HepG2 (cell line): ENCODE measurements around the gene MOGAT3. TPM values are rescaled to one million over a fixed set of nuclear protein-coding genes. Genes with fewer than 3 reads are reported as not detected.
A peak's percentile ranks its signal among the peaks of the same experiment; 100 is the strongest.

Source experiments
- ATF6 ChIP-seq: sonication (generic); formaldehyde crosslinking; conservative IDR thresholded peaks from 2 replicates; pipeline ENCODE4 v1.4.0; 2020; ENCODE audit warnings: missing genetic modification reagents
- CCDC6 ChIP-seq: sonication (generic); formaldehyde crosslinking; IDR thresholded peaks from 2 replicates; pipeline ENCODE4 v1.8.1; 2022; ENCODE audit warnings: mild to moderate bottlenecking, missing genetic modification reagents, moderate library complexity
- FOXM1 ChIP-seq: sonication (generic); formaldehyde crosslinking; IDR thresholded peaks from 2 replicates; pipeline ENCODE4 v1.5.0; 2020; ENCODE audit warnings: missing genetic modification reagents
- HOXA5 ChIP-seq: sonication (generic); formaldehyde crosslinking; IDR thresholded peaks from 2 replicates; pipeline ENCODE4 v1.4.0; 2020; ENCODE audit warnings: missing genetic modification reagents
- NR2F6 ChIP-seq, 2 experiments: IDR thresholded peaks; 2 replicates each; pipeline ENCODE4 v1.6.1; 2016; ENCODE audit warnings: antibody characterized with exemption in 1 of 2, mild to moderate bottlenecking in 1 of 2
- PBX2 ChIP-seq: IDR thresholded peaks from 2 replicates; pipeline ENCODE4 v1.6.1; 2016; ENCODE audit warnings: control low read depth
- RAD51 ChIP-seq: fragments of 450-650 bp; IDR thresholded peaks from 2 replicates; pipeline ENCODE4 v1.6.1; 2016; ENCODE audit warnings: borderline replicate concordance
- RBM39 ChIP-seq: fragments of 200-400 bp; formaldehyde crosslinking; IDR thresholded peaks from one replicate; pipeline ENCODE4 v1.6.1; 2018; ENCODE audit warnings: antibody characterized with exemption, mild to moderate bottlenecking, low read depth, low read length; ENCODE audit not compliant: poor library complexity, severe bottlenecking
- RCOR2 ChIP-seq: IDR thresholded peaks from 2 replicates; pipeline ENCODE4 v1.6.1; 2016; ENCODE audit warnings: missing biosample characterization, missing genetic modification reagents
- SNAPC5 ChIP-seq: sonication (generic); formaldehyde crosslinking; IDR thresholded peaks from 2 replicates; pipeline ENCODE4 v1.8.1; 2023; ENCODE audit warnings: mild to moderate bottlenecking, missing genetic modification reagents, borderline replicate concordance
- SP1 ChIP-seq, 2 experiments: fragments of 450-650 bp in 1 of 2; sonication (generic) in 1 of 2; formaldehyde crosslinking in 1 of 2; IDR thresholded peaks; 2 replicates each; pipeline versions ENCODE4 v1.4.0 to v1.6.1; 2016 to 2020; ENCODE audit warnings: missing genetic modification reagents in 1 of 2
- TEAD2 ChIP-seq: sonication (generic); formaldehyde crosslinking; IDR thresholded peaks from 2 replicates; pipeline ENCODE4 v1.9.0; 2021; ENCODE audit warnings: missing genetic modification reagents
- THAP11 ChIP-seq: IDR thresholded peaks from 2 replicates; pipeline ENCODE4 v1.6.1; 2016; ENCODE audit warnings: missing biosample characterization, missing genetic modification reagents
- ZEB1 ChIP-seq: IDR thresholded peaks from 2 replicates; pipeline ENCODE4 v1.6.1; 2012; ENCODE audit warnings: mild to moderate bottlenecking, low read depth, inconsistent platforms; ENCODE audit not compliant: insufficient replicate concordance
- ZKSCAN1 ChIP-seq: fragments of 150-350 bp; IDR thresholded peaks from 2 replicates; pipeline ENCODE4 v1.6.1; 2014; ENCODE audit warnings: low read length
- ZNF496 ChIP-seq: sonication (generic); formaldehyde crosslinking; IDR thresholded peaks from 2 replicates; pipeline ENCODE4 v1.8.1; 2023; ENCODE audit warnings: mild to moderate bottlenecking, moderate library complexity, missing genetic modification reagents; ENCODE audit not compliant: insufficient replicate concordance
- polyA plus RNA-seq, 8 experiments: library from polyadenylated mRNA; depleted of rRNA in 3 of 8; stranded (reverse) in 7 of 8; unstranded in 1 of 8; fragments of >200 nt; fragmentation: Illumina TruSeq in 4 of 8; extraction: Trizol in 4 of 8; gene quantifications; 2 replicates each; pipeline versions ENCODE4 v1.2.1 to v1.2.3, GENCODE V29; 2011 to 2016; ENCODE audit warnings: low read depth in 4 of 8, missing spikeins in 1 of 8, mixed read lengths in 1 of 8; ENCODE audit not compliant: insufficient read depth in 1 of 8
- total RNA-seq, 5 experiments: library from RNA; depleted of rRNA; stranded (reverse); fragments of >200 nt; fragmentation: Illumina TruSeq; extraction: Trizol; gene quantifications; 2 replicates each; pipeline ENCODE4 v1.2.3, GENCODE V29; 2016; ENCODE audit warnings: low read depth in 1 of 5
- TF ChIP-seq, protein P1 (sequence below): sonication (generic); formaldehyde crosslinking; IDR thresholded peaks from 2 replicates; pipeline ENCODE4 v1.4.0; 2020; ENCODE audit warnings: missing genetic modification reagents
- TF ChIP-seq, protein P2 (sequence below): IDR thresholded peaks from 2 replicates; pipeline ENCODE4 v1.6.1; 2016; ENCODE audit warnings: low read depth, borderline replicate concordance

MOGAT3 gene
- total and polyA plus RNA-seq, 2 of the 13 experiments (the other 11 are each of a cell fraction or from before 2014, with no cell fraction given) = 22.5 to 30.5 TPM

DNA sequence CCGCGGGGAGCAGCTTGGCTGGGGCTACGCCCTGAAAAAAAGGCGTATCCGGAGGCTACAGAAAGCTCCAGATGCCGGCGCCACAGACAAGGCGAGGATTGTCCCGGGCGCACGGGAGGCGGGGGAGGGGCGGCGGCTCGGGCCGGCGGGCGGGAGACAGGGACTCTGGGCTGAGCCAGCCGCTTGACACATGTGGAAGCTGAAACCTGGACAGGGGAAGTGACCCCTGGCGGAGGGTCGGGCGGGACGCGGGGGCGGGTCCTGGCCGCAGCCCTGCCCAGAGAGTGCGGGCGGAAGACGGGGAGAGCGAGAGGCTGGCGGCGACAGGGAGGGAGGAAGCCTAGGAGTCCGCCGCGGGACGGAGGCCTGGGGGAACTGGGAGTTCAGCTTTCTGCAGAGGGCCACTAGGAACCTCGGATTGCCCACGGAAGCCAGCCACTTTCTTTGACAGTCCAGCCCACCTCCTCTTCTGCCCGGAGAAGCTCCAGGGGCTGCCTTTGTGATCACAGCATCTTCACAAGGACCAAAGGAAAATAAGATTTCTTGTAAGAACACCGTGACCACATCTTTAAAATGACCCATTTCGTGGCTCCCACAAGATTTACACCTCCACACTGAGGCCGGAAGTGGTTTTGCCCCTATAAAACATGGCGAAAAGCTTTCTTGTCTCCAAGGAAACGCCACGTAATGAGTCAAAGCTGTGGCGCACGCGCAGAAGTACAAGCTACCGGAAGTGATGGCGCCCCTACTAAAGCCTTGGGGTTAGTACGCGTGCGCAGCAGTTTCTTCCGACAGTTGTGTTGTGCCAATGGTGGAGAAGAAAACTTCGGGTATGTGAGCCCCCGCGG is 16.8 kb upstream of the MOGAT3 start, which contains the start of the genes PLOD3 and ZNHIT1 (continued):
- TF ChIP-seq, protein P1, sequence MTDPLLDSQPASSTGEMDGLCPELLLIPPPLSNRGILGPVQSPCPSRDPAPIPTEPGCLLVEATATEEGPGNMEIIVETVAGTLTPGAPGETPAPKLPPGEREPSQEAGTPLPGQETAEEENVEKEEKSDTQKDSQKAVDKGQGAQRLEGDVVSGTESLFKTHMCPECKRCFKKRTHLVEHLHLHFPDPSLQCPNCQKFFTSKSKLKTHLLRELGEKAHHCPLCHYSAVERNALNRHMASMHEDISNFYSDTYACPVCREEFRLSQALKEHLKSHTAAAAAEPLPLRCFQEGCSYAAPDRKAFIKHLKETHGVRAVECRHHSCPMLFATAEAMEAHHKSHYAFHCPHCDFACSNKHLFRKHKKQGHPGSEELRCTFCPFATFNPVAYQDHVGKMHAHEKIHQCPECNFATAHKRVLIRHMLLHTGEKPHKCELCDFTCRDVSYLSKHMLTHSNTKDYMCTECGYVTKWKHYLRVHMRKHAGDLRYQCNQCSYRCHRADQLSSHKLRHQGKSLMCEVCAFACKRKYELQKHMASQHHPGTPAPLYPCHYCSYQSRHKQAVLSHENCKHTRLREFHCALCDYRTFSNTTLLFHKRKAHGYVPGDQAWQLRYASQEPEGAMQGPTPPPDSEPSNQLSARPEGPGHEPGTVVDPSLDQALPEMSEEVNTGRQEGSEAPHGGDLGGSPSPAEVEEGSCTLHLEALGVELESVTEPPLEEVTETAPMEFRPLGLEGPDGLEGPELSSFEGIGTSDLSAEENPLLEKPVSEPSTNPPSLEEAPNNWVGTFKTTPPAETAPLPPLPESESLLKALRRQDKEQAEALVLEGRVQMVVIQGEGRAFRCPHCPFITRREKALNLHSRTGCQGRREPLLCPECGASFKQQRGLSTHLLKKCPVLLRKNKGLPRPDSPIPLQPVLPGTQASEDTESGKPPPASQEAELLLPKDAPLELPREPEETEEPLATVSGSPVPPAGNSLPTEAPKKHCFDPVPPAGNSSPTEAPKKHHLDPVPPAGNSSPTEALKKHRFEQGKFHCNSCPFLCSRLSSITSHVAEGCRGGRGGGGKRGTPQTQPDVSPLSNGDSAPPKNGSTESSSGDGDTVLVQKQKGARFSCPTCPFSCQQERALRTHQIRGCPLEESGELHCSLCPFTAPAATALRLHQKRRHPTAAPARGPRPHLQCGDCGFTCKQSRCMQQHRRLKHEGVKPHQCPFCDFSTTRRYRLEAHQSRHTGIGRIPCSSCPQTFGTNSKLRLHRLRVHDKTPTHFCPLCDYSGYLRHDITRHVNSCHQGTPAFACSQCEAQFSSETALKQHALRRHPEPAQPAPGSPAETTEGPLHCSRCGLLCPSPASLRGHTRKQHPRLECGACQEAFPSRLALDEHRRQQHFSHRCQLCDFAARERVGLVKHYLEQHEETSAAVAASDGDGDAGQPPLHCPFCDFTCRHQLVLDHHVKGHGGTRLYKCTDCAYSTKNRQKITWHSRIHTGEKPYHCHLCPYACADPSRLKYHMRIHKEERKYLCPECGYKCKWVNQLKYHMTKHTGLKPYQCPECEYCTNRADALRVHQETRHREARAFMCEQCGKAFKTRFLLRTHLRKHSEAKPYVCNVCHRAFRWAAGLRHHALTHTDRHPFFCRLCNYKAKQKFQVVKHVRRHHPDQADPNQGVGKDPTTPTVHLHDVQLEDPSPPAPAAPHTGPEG = peak; percentile 48
- TF ChIP-seq PBX2 (CRISPR knock-in tag) (no peak), RBM39 (peak; percentile 75), FOXM1 (CRISPR knock-in tag) (no peak), ATF6 (no peak), ZEB1 (peak; percentile 22), TEAD2 (no peak), RAD51 (no peak), RCOR2 (CRISPR knock-in tag) (no peak), SP1 (IDR thresholded peaks at IDR 0.05) (no peak), SP1 (CRISPR knock-in tag; IDR thresholded peaks at IDR 0.05) (peak; percentile 71), THAP11 (peak; percentile 81), SNAPC5 (CRISPR knock-in tag) (no peak), ZKSCAN1 (no peak), NR2F6 (IDR thresholded peaks at IDR 0.05) (no peak), NR2F6 (CRISPR knock-in tag; IDR thresholded peaks at IDR 0.05) (peak; percentile 79; the same call in 1 of the 2 replicates), CCDC6 (peak; percentile 52), HOXA5 (peak; percentile 54; the same call in 1 of the 2 replicates), ZNF496 (CRISPR knock-in tag) (no peak)
- TF ChIP-seq, protein P2, sequence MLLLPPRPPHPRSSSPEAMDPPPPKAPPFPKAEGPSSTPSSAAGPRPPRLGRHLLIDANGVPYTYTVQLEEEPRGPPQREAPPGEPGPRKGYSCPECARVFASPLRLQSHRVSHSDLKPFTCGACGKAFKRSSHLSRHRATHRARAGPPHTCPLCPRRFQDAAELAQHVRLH = no peak
